GM18517 (cell line): ENCODE data around the gene TCF21.
A peak's percentile ranks its signal among the peaks of the same experiment; 100 is the strongest.

Experiments used
- ATAC-seq: cut with Tn5 transposase; IDR thresholded peaks from one replicate; pipeline ENCODE4 v1.9.1; 2021; ENCODE audit warnings: mild to moderate bottlenecking, moderate library complexity; ENCODE audit not compliant: unreplicated experiment

TCF21 gene

GRCh38 chr6:133889557-133890403, 867 bp downstream of the TCF21 start:
- ATAC-seq, result no peak

GRCh38 chr6:133890711-133891148, 1.8 kb downstream of the TCF21 start:
- ATAC-seq, result no peak

GRCh38 chr6:133891149-133891926, 2.4 kb downstream of the TCF21 start:
- ATAC-seq, result no peak

GRCh38 chr6:133891927-133892812, 3.3 kb downstream of the TCF21 start:
- no peak for ATAC-seq

- ATAC-seq, result no peak
These were observed 4.1 kb downstream of the TCF21 start for GRCh38 chr6:133892813-133893691.

GRCh38 chr6:133893946-133894345, 5.0 kb downstream of the TCF21 start:
- ATAC-seq, result no peak

- no peak for ATAC-seq
These were observed 5.5 kb downstream of the TCF21 start for GRCh38 chr6:133894369-133894768.

GRCh38 chr6:133894795-133895358, 6.0 kb downstream of the TCF21 start:
- ATAC-seq, result no peak

- no peak for ATAC-seq
These were observed 6.8 kb downstream of the TCF21 start for GRCh38 chr6:133895573-133896343.

- no peak for ATAC-seq
These were observed 7.4 kb downstream of the TCF21 start for GRCh38 chr6:133896344-133896721.

- no peak for ATAC-seq
These were observed 9.3 kb downstream of the TCF21 start for GRCh38 chr6:133898263-133898662.

GRCh38 chr6:133899556-133899955, 10.6 kb downstream of the TCF21 start:
- ATAC-seq, result no peak

- no peak for ATAC-seq
These were observed 14.9 kb downstream of the TCF21 start for GRCh38 chr6:133903855-133904254.

GRCh38 chr6:133906050-133906449, 17.1 kb downstream of the TCF21 start:
- ATAC-seq, result no peak

GRCh38 chr6:133916650-133917151, 27.8 kb downstream of the TCF21 start:
- peak; percentile 90 for ATAC-seq

- ATAC-seq, result no peak
These were observed 28.9 kb downstream of the TCF21 start for GRCh38 chr6:133917781-133918180.

GRCh38 chr6:133918208-133918930, 29.5 kb downstream of the TCF21 start:
- ATAC-seq, result no peak

- no peak for ATAC-seq
These were observed 30.4 kb downstream of the TCF21 start for GRCh38 chr6:133919362-133919761.
